ENCODE data around the gene TMTC1.

Gene TMTC1

GRCh38 chr12:29713729-29714128 lies 70.0 kb downstream of the TMTC1 start:
- no peak overlapping the region for H3K4me3 ChIP-seq (ENCODE audit: low read depth, low read length)
- no peak for DNase-seq (ENCODE audit: low read depth)
- TF ChIP-seq, protein P1, sequence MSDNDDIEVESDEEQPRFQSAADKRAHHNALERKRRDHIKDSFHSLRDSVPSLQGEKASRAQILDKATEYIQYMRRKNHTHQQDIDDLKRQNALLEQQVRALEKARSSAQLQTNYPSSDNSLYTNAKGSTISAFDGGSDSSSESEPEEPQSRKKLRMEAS (IDR thresholded peaks at IDR 0.05; ENCODE audit: low read depth, low read length): no peak
- TF ChIP-seq, protein P2, sequence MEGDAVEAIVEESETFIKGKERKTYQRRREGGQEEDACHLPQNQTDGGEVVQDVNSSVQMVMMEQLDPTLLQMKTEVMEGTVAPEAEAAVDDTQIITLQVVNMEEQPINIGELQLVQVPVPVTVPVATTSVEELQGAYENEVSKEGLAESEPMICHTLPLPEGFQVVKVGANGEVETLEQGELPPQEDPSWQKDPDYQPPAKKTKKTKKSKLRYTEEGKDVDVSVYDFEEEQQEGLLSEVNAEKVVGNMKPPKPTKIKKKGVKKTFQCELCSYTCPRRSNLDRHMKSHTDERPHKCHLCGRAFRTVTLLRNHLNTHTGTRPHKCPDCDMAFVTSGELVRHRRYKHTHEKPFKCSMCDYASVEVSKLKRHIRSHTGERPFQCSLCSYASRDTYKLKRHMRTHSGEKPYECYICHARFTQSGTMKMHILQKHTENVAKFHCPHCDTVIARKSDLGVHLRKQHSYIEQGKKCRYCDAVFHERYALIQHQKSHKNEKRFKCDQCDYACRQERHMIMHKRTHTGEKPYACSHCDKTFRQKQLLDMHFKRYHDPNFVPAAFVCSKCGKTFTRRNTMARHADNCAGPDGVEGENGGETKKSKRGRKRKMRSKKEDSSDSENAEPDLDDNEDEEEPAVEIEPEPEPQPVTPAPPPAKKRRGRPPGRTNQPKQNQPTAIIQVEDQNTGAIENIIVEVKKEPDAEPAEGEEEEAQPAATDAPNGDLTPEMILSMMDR (IDR thresholded peaks at IDR 0.05; ENCODE audit: low read depth, low read length): no peak
- TF ChIP-seq MYC (IDR thresholded peaks at IDR 0.05; ENCODE audit: low read depth, low read length) (no peak), POLR2A (IDR thresholded peaks at IDR 0.05; ENCODE audit: extremely low read depth, insufficient read length) (no peak)

DNA sequence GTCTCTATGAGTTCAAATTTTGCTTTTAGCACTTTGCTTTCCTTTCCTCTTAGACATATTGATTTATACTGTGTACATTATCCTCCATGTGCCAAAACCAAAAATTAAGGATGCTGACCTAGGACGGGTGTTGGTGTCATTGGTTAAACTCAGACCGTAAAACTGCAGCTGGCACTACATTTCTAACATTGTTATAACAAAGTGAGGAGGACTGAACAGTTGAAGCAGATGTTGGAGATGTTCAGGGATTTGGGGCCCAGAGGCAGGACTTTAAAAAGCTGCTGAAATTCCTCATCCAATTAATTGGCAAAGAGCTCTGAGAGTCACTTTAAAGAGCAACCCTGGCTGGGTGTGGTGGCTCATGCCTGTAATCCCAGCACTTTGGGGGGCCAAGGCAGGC lies 72.4 kb downstream of the TMTC1 start:
- TF ChIP-seq, protein P1 (IDR thresholded peaks at IDR 0.05; ENCODE audit: low read depth, low read length): no peak
- TF ChIP-seq POLR2A (IDR thresholded peaks at IDR 0.05; ENCODE audit: extremely low read depth, insufficient read length) (no peak), MYC (IDR thresholded peaks at IDR 0.05; ENCODE audit: low read depth, low read length) (no peak)
- TF ChIP-seq, protein P2 (IDR thresholded peaks at IDR 0.05; ENCODE audit: low read depth, low read length): no peak
- DNase-seq (ENCODE audit: low read depth): no peak
- H3K4me3 ChIP-seq (ENCODE audit: low read depth, low read length): no peak overlapping the region

- no peak for DNase-seq (ENCODE audit: low read depth)
- no peak overlapping the region for H3K4me3 ChIP-seq (ENCODE audit: low read depth, low read length)
- TF ChIP-seq, protein P1 (IDR thresholded peaks at IDR 0.05; ENCODE audit: low read depth, low read length): no peak
- TF ChIP-seq POLR2A (IDR thresholded peaks at IDR 0.05; ENCODE audit: extremely low read depth, insufficient read length): no peak
- TF ChIP-seq, protein P2 (IDR thresholded peaks at IDR 0.05; ENCODE audit: low read depth, low read length): no peak
These were observed 73.6 kb downstream of the TMTC1 start for GRCh38 chr12:29710104-29710503.

DNA sequence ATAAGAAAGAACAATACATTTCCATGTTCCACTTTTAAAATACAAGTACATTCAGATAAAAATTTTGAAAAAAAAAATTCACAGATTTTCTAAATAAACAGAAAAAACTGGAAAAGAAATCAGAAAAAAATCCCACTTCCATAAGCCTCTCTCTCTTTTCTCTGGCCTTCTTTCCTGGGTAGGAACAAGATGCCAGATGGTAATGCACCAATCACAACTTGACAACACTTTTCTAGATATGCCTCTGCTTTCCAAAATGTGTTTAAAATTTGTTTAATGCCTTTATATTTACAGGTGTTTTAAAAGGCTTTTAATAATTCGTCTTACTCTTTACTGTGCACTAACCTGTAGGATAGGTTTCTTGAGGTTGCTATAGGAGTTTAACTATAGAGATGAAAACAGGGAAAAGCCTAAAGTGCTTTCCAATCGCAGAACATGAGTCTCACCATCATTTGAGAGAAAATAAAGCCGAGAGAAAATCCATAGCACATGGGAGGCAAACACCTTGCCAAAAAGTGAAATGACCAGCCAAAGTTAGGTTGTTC lies 74.2 kb downstream of the TMTC1 start:
- no peak overlapping the region for H3K4me3 ChIP-seq (ENCODE audit: low read depth, low read length)
- no peak for DNase-seq (ENCODE audit: low read depth)
- TF ChIP-seq POLR2A (IDR thresholded peaks at IDR 0.05; ENCODE audit: extremely low read depth, insufficient read length) (no peak), MYC (IDR thresholded peaks at IDR 0.05; ENCODE audit: low read depth, low read length) (no peak)
- TF ChIP-seq, protein P1 (IDR thresholded peaks at IDR 0.05; ENCODE audit: low read depth, low read length): no peak
- TF ChIP-seq, protein P2 (IDR thresholded peaks at IDR 0.05; ENCODE audit: low read depth, low read length): no peak

- no peak overlapping the region for H3K4me3 ChIP-seq (ENCODE audit: low read depth, low read length)
- TF ChIP-seq, protein P1 (IDR thresholded peaks at IDR 0.05; ENCODE audit: low read depth, low read length): no peak
- TF ChIP-seq POLR2A (IDR thresholded peaks at IDR 0.05; ENCODE audit: extremely low read depth, insufficient read length) (no peak), MYC (IDR thresholded peaks at IDR 0.05; ENCODE audit: low read depth, low read length) (no peak)
- TF ChIP-seq, protein P2 (IDR thresholded peaks at IDR 0.05; ENCODE audit: low read depth, low read length): no peak
- no peak for DNase-seq (ENCODE audit: low read depth)
These were observed 74.7 kb downstream of the TMTC1 start for GRCh38 chr12:29709054-29709453.

All from NB4 (cell line).